HCT116 (cell line): Measurements from ENCODE around the gene AP3D1. TPM values are rescaled to one million over a fixed set of nuclear protein-coding genes. Genes with fewer than 3 reads are reported as not detected.

Experiments
- ATAC-seq: fragments of 200-7000 bp; cut with Tn5 transposase; 2 replicates; pipeline ENCODE4 v1.9.1; 2020; ENCODE audit warnings: mild to moderate bottlenecking, moderate library complexity
- BruUV-seq: library from RNA; stranded (reverse); fragments of 400-500 nt; replicated peaks from 2 replicates; lab custom pipeline; 2021; lab: Mats Ljungman, UMichigan
- CTCF ChIA-PET: fragments of 300-600 bp; sonication (Branson Sonifier 250); formaldehyde crosslinking; loops from one replicate; lab custom pipeline; 2021; ENCODE audit warnings: antibody characterized with exemption; lab: Charles Lee
- POLR2A ChIA-PET: fragments of 300-600, 350-600 bp; sonication (Branson Sonifier 250); formaldehyde crosslinking; loops from one replicate; lab custom pipeline; 2021; ENCODE audit warnings: antibody characterized with exemption; lab: Charles Lee
- RAD21 ChIA-PET, 2 experiments: fragments of 300-600 bp; sonication (Branson Sonifier 250); formaldehyde crosslinking; loops; one replicate each; lab custom pipeline; 2023; ENCODE audit warnings: low total read pairs in 2 of 2; ENCODE audit not compliant: uncharacterized antibody in 2 of 2, unreplicated experiment in 2 of 2, low non-redundant PET in 1 of 2; lab: Charles Lee
- DNase-seq: peaks from one replicate; pipeline ENCODE4 v3.0.0-alpha.2; 2010; ENCODE audit warnings: low read depth, low spot score
- H2AFZ ChIP-seq: fragments of 200-600 bp; shearing (Covaris generic), sonication (generic); 2 replicates; pipeline ENCODE4 v1.6.1; 2017; ENCODE audit warnings: low read depth, mixed run types, mixed read lengths, antibody characterized with exemption, low read length; ENCODE audit not compliant: poor library complexity, severe bottlenecking
- H3K27ac ChIP-seq: 2 replicates; pipeline ENCODE4 v1.5.1; 2012; ENCODE audit warnings: low read depth, low read length
- H3K27me3 ChIP-seq: fragments of 200-600 bp; sonication (generic); 2 replicates; pipeline ENCODE4 v1.6.1; 2016; ENCODE audit warnings: mixed run types, low read length, mixed read lengths; ENCODE audit not compliant: insufficient read depth
- H3K36me3 ChIP-seq, 2 experiments: fragments of 200-500 bp in 1 of 2; fragments of 200-600 bp in 1 of 2; sonication (Bioruptor generic) in 1 of 2; sonication (generic) in 1 of 2; 2 replicates each; pipeline versions ENCODE4 v1.5.1 to v1.6.1; 2014 to 2016; ENCODE audit warnings: low read length in 2 of 2, inconsistent platforms in 1 of 2, mixed read lengths in 1 of 2, mixed run types in 1 of 2; ENCODE audit not compliant: insufficient read depth in 2 of 2, control insufficient read depth in 1 of 2
- H3K4me1 ChIP-seq, 2 experiments: fragments of 200-600 bp in 1 of 2; sonication (generic) in 1 of 2; 2 replicates each; pipeline versions ENCODE4 v1.5.1 to v1.6.1; 2012 to 2017; ENCODE audit warnings: low read length in 2 of 2, inconsistent platforms in 1 of 2, mild to moderate bottlenecking in 1 of 2, mixed read lengths in 1 of 2, mixed run types in 1 of 2, moderate library complexity in 1 of 2; ENCODE audit not compliant: insufficient read depth in 2 of 2, control insufficient read depth in 1 of 2
- H3K4me2 ChIP-seq: fragments of 200-600 bp; sonication (generic); 2 replicates; pipeline ENCODE4 v1.6.1; 2017; ENCODE audit warnings: mixed run types, low read length, mixed read lengths
- H3K4me3 ChIP-seq, 2 experiments: fragments of 200-600 bp in 1 of 2; sonication (generic) in 1 of 2; replicated peaks in 1 of 2; 2 replicates each; pipeline ENCODE4 v1.5.1; 2011 to 2016; ENCODE audit warnings: low read length in 2 of 2, control low read depth in 1 of 2, low read depth in 1 of 2, mild to moderate bottlenecking in 1 of 2, mixed read lengths in 1 of 2, mixed run types in 1 of 2
- H3K79me2 ChIP-seq: fragments of 200-600 bp; sonication (generic); 2 replicates; pipeline ENCODE4 v1.6.1; 2017; ENCODE audit warnings: mild to moderate bottlenecking, mixed run types, low read length, moderate library complexity, mixed read lengths; ENCODE audit not compliant: insufficient read depth
- H3K9ac ChIP-seq: fragments of 200-600 bp; sonication (generic); 2 replicates; pipeline ENCODE4 v1.6.1; 2016; ENCODE audit warnings: low read length, mixed read lengths
- H3K9me2 ChIP-seq: fragments of 200-600 bp; sonication (generic), shearing (Covaris generic); 2 replicates; pipeline ENCODE4 v1.6.1; 2017; ENCODE audit warnings: mixed run types, mild to moderate bottlenecking, moderate library complexity; ENCODE audit not compliant: insufficient read depth
- H3K9me3 ChIP-seq, 2 experiments: fragments of 200-500 bp in 1 of 2; fragments of 200-600 bp in 1 of 2; sonication (Bioruptor generic) in 1 of 2; sonication (generic) in 1 of 2; 2 replicates each; pipeline ENCODE4 v1.6.1; 2014 to 2017; ENCODE audit warnings: low read length in 2 of 2, mixed read lengths in 2 of 2, inconsistent platforms in 1 of 2, low read depth in 1 of 2, mild to moderate bottlenecking in 1 of 2, mixed run types in 1 of 2, moderate library complexity in 1 of 2; ENCODE audit not compliant: control insufficient read depth in 1 of 2, insufficient read depth in 1 of 2
- H4K20me1 ChIP-seq: fragments of 200-600 bp; sonication (generic), shearing (Covaris generic); 2 replicates; pipeline ENCODE4 v1.6.1; 2017; ENCODE audit warnings: mixed run types, mild to moderate bottlenecking, moderate library complexity; ENCODE audit not compliant: insufficient read depth
- CEBPB ChIP-seq: IDR thresholded peaks from 2 replicates; pipeline ENCODE4 v1.6.1; 2012; ENCODE audit warnings: low read depth
- POLR2AphosphoS5 ChIP-seq: IDR thresholded peaks from 2 replicates; pipeline ENCODE4 v1.6.1; 2011; ENCODE audit warnings: mild to moderate bottlenecking, low read depth, low read length, moderate library complexity
- RAD21 ChIP-seq: IDR thresholded peaks from 2 replicates; pipeline ENCODE4 v1.6.1; 2012; ENCODE audit warnings: low read depth, mild to moderate bottlenecking
- SIN3A ChIP-seq: IDR thresholded peaks from 2 replicates; pipeline ENCODE4 v1.6.1; 2012; ENCODE audit warnings: low read depth
- SP1 ChIP-seq: IDR thresholded peaks from 2 replicates; pipeline ENCODE4 v1.6.1; 2012; ENCODE audit warnings: low read depth
- SRF ChIP-seq: IDR thresholded peaks from 2 replicates; pipeline ENCODE4 v1.6.1; 2012; ENCODE audit warnings: low read depth
- ZFX ChIP-seq: fragments of 450-650 bp; IDR thresholded peaks from 2 replicates; pipeline ENCODE4 v1.6.1; 2017
- intact Hi-C: fragments of 100-400 bp; cut with micrococcal nuclease; formaldehyde crosslinking; loops from 2 replicates; pipeline ENCODE4 v1.10.0; 2022
- total RNA-seq: library from RNA; stranded (reverse); gene quantifications from one replicate; pipeline ENCODE4 v1.2.1, GENCODE V29; 2021; ENCODE audit not compliant: unreplicated experiment

AP3D1 gene
- total RNA-seq, 1 experiment from 2014 or later = 137 TPM

DNA sequence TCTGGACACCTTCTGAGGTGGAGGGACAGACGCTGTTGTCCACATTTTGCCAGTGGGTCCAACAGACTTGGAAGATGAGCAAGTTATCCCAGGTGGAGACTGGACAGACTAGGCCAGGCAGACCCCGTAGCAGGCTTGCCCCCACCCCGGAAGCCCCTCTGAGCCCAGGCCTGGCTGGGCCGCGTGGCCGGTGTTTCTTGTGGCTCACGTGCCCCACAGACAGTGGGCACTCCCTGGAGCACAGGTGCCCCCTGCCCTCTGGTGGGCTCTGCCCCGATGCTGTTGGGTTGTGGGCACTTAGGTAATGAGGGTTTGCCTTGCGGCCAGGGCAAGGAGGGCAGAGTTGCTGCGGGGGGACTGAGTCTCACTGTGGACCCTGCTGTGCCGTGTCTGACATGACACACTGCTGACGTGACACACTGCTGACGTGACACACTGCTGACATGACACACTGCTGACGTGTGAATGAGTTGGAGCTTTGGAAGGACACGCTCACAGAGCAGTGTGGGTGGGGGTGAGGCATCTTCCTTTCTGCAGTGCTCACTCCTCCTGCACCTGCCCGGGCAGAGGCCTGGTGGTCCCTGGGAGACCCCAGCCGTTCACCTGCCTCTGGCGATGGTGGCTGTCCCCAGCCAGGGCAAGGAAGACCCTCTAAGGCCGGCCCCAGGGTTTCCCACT is 37.5 kb upstream of the AP3D1 start:
- intact Hi-C loops = no loop called here
- BruUV-seq = no TSS peak
- CTCF ChIA-PET = no interaction called here
- RAD21 ChIA-PET = no interaction called here
- H2AFZ ChIP-seq = no peak overlapping the region
- H3K79me2 ChIP-seq = peaks cover 71% of the 10 kb centered on the region
- H3K27ac ChIP-seq = no peak overlapping the region
- H3K4me3 ChIP-seq = no peak overlapping the region
- no peak overlapping the region for H3K4me2 ChIP-seq
- peaks cover 30 to 55% of the 10 kb centered on the region in 2 experiments; a peak in 3 of 4 replicates for H3K36me3 ChIP-seq
- H3K9me2 ChIP-seq = no peaks in the 10 kb centered on the region
- no peak for ATAC-seq
- H3K9me3 ChIP-seq = no peaks in the 10 kb centered on the region
- H3K27me3 ChIP-seq = no peaks in the 10 kb centered on the region
- no peaks in the 10 kb centered on the region for H4K20me1 ChIP-seq
- DNase-seq = no peak
- POLR2A ChIA-PET = no interaction called here
- no peaks in the 10 kb centered on the region for H3K4me1 ChIP-seq
- H3K9ac ChIP-seq = no peak overlapping the region
- TF ChIP-seq CEBPB (no peak), ZFX (no peak), SIN3A (no peak), RAD21 (no peak)
- TF ChIP-seq, all 23 proteins: peak for 0

DNA sequence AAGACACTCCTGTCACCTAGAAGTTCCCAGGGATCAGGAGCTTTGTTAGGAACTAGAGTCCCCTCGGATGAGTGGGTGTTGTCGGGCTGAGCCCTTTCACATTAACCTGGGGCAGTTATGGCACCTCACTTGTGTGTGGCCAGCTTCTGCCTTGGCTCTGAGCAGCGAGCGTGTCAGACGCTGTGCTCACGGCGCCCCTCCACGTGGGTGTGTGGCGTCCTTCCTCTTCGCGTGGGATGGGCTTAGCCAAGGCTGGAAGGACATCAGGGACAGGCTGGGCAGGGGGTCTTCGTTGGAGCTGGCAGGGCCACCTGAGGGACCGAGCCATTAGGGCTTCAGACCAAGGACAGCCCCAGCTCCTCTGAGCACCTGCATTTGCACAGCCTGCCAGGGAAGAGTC is 35.8 kb upstream of the AP3D1 start:
- H3K27ac ChIP-seq = no peak overlapping the region
- DNase-seq (no peak), ATAC-seq (no peak)
- POLR2A ChIA-PET = no interaction called here
- peaks cover 24 to 45% of the 10 kb centered on the region in 2 experiments; a peak in 3 of 4 replicates for H3K36me3 ChIP-seq
- no peak overlapping the region for H2AFZ ChIP-seq
- no peaks in the 10 kb centered on the region for H3K4me1 ChIP-seq
- CTCF ChIA-PET = no interaction called here
- no peaks in the 10 kb centered on the region for H3K9me3 ChIP-seq
- H4K20me1 ChIP-seq = no peaks in the 10 kb centered on the region
- H3K79me2 ChIP-seq = peaks cover 82% of the 10 kb centered on the region
- RAD21 ChIA-PET = no interaction called here
- H3K4me2 ChIP-seq = no peak overlapping the region
- H3K4me3 ChIP-seq = no peak overlapping the region
- intact Hi-C loops = no loop called here
- TF ChIP-seq POLR2AphosphoS5 = no peak
- no peak for TF ChIP-seq SP1
- TF ChIP-seq SRF = no peak
- TF ChIP-seq CEBPB = no peak
- H3K9me2 ChIP-seq = no peaks in the 10 kb centered on the region
- H3K27me3 ChIP-seq = no peaks in the 10 kb centered on the region
- no peak overlapping the region for H3K9ac ChIP-seq
- BruUV-seq = no TSS peak
